Trophoblast cell (in vitro differentiated cells and primary cell): Measurements from ENCODE around the gene MAPK7. TPM values are rescaled to one million over a fixed set of nuclear protein-coding genes. Genes with fewer than 3 reads are reported as not detected.

Source experiments
- DNase-seq, 2 donors: peaks; one replicate each; pipeline ENCODE4 v3.0.0-alpha.2; 2016
- H2AFZ ChIP-seq: 2 replicates; pipeline ENCODE4 v1.6.1; 2013; ENCODE audit warnings: low read length, moderate library complexity, mild to moderate bottlenecking; ENCODE audit not compliant: insufficient read depth, poor library complexity
- H2AK5ac ChIP-seq: 2 replicates; pipeline ENCODE4 v1.6.1; 2013; ENCODE audit warnings: mild to moderate bottlenecking, low read length
- H2BK120ac ChIP-seq: 2 replicates; pipeline ENCODE4 v1.6.1; 2013; ENCODE audit warnings: low read length, mild to moderate bottlenecking, moderate library complexity; ENCODE audit not compliant: insufficient read depth, poor library complexity
- H2BK12ac ChIP-seq: 2 replicates; pipeline ENCODE4 v1.6.1; 2013; ENCODE audit warnings: mild to moderate bottlenecking, low read length, moderate library complexity
- H2BK5ac ChIP-seq: 2 replicates; pipeline ENCODE4 v1.6.1; 2013; ENCODE audit warnings: low read length, low read depth, moderate library complexity, mild to moderate bottlenecking; ENCODE audit not compliant: poor library complexity
- H3K14ac ChIP-seq: 2 replicates; pipeline ENCODE4 v1.6.1; 2013; ENCODE audit warnings: mild to moderate bottlenecking, low read length
- H3K18ac ChIP-seq: 2 replicates; pipeline ENCODE4 v1.6.1; 2013; ENCODE audit warnings: mild to moderate bottlenecking, low read length
- H3K23ac ChIP-seq: 2 replicates; pipeline ENCODE4 v1.6.1; 2013; ENCODE audit warnings: low read length
- H3K27ac ChIP-seq: 2 replicates; pipeline ENCODE4 v1.5.1; 2013; ENCODE audit warnings: low read depth, mild to moderate bottlenecking, inconsistent platforms, low read length, moderate library complexity
- H3K27me3 ChIP-seq: 2 replicates; pipeline ENCODE4 v1.6.1; 2013; ENCODE audit warnings: inconsistent platforms, mild to moderate bottlenecking, low read length, moderate library complexity; ENCODE audit not compliant: insufficient read depth
- H3K36me3 ChIP-seq, 2 experiments: 1 replicate in 1 of 2; 2 replicates in 1 of 2; pipeline ENCODE4 v1.6.1; 2013; ENCODE audit warnings: low read length in 2 of 2, mild to moderate bottlenecking in 2 of 2, moderate library complexity in 1 of 2; ENCODE audit not compliant: insufficient read depth in 2 of 2, control insufficient read depth in 1 of 2
- H3K4ac ChIP-seq: 2 replicates; pipeline ENCODE4 v1.6.1; 2013; ENCODE audit warnings: low read depth, mild to moderate bottlenecking, low read length, moderate library complexity
- H3K4me1 ChIP-seq, 2 experiments: 1 replicate in 1 of 2; 2 replicates in 1 of 2; pipeline ENCODE4 v1.6.1; 2013; ENCODE audit warnings: low read length in 2 of 2, mild to moderate bottlenecking in 2 of 2, moderate library complexity in 1 of 2; ENCODE audit not compliant: insufficient read depth in 2 of 2, control insufficient read depth in 1 of 2
- H3K4me2 ChIP-seq: 2 replicates; pipeline ENCODE4 v1.6.1; 2013; ENCODE audit warnings: inconsistent platforms, mild to moderate bottlenecking, low read length, moderate library complexity
- H3K4me3 ChIP-seq: 2 replicates; pipeline ENCODE4 v1.5.1; 2013; ENCODE audit warnings: mild to moderate bottlenecking, low read depth, low read length, inconsistent platforms
- H3K79me1 ChIP-seq: one replicate; pipeline ENCODE4 v1.6.1; 2013; ENCODE audit warnings: low read length
- H3K79me2 ChIP-seq: 2 replicates; pipeline ENCODE4 v1.6.1; 2013; ENCODE audit warnings: low read length, mild to moderate bottlenecking; ENCODE audit not compliant: control insufficient read depth, insufficient read depth, poor library complexity
- H3K9ac ChIP-seq: 2 replicates; pipeline ENCODE4 v1.6.1; 2013; ENCODE audit warnings: mild to moderate bottlenecking, low read length
- H3K9me3 ChIP-seq: 2 replicates; pipeline ENCODE4 v1.6.1; 2013; ENCODE audit warnings: low read depth, mild to moderate bottlenecking, control low read depth, inconsistent platforms, low read length; ENCODE audit not compliant: insufficient read depth
- H4K12ac ChIP-seq: 2 replicates; pipeline ENCODE4 v1.6.1; 2013; ENCODE audit warnings: low read depth, mild to moderate bottlenecking, low read length, moderate library complexity
- H4K8ac ChIP-seq: 2 replicates; pipeline ENCODE4 v1.6.1; 2013; ENCODE audit warnings: low read depth, mild to moderate bottlenecking, low read length, moderate library complexity
- H4K91ac ChIP-seq: one replicate; pipeline ENCODE4 v1.6.1; 2013; ENCODE audit warnings: low read depth, mild to moderate bottlenecking, low read length, moderate library complexity
- WGBS: extraction: QIAGEN DNeasy Blood & Tissue Kit; methylation state at CpG from one replicate; pipeline ENCODE4 v1.1.7; 2013; ENCODE audit warnings: missing lambda C conversion rate; ENCODE audit not compliant: insufficient read length, insufficient coverage; ENCODE audit errors: extremely low coverage; 5-methylcytosine and 5-hydroxymethylcytosine counted together
- polyA plus RNA-seq: library from polyadenylated mRNA; stranded (reverse); fragments of 200-250 nt; gene quantifications from 2 replicates; pipeline ENCODE4 v1.2.3, GENCODE V29; 2013

MAPK7 gene
- polyA plus RNA-seq = 21.4 and 22.8 TPM in 2 replicates

- peak within 1 kb of the TSS; percentile 56 for H4K91ac ChIP-seq
- H3K27me3 ChIP-seq = no peaks in the 10 kb centered on the region
- H3K9ac ChIP-seq = peak within 1 kb of the TSS; percentile 50
- no peak within 1 kb of the TSS for H3K23ac ChIP-seq
- H3K79me2 ChIP-seq = peaks cover 9% of the 10 kb centered on the region
- peak within 1 kb of the TSS; percentile 79 for H3K14ac ChIP-seq
- peak within 1 kb of the TSS; percentile 30 for H4K12ac ChIP-seq
- peak in 1 of 2 donors; percentile 14 for DNase-seq
- peak within 1 kb of the TSS; percentile 9 for H2AK5ac ChIP-seq
- peak within 1 kb of the TSS; percentile 97 for H3K27ac ChIP-seq
- no CpG with 5 or more reads among the region's 69 CpGs for WGBS
- H2AFZ ChIP-seq = peak within 1 kb of the TSS; percentile 9
- peaks cover 6 to 7% of the 10 kb centered on the region in 2 experiments for H3K4me1 ChIP-seq
- H3K18ac ChIP-seq = peak within 1 kb of the TSS; percentile 51
- H2BK12ac ChIP-seq = no peak within 1 kb of the TSS
- peak within 1 kb of the TSS; percentile 73 for H3K4me2 ChIP-seq
- H3K4ac ChIP-seq = peak within 1 kb of the TSS; percentile 48
- peak within 1 kb of the TSS; percentile 82 for H3K4me3 ChIP-seq
- peaks cover 37 to 44% of the 10 kb centered on the region in 2 experiments for H3K36me3 ChIP-seq
- peak within 1 kb of the TSS; percentile 82 for H2BK5ac ChIP-seq
- H3K79me1 ChIP-seq = peaks cover 6% of the 10 kb centered on the region
- H4K8ac ChIP-seq = peak within 1 kb of the TSS; percentile 75
- H3K9me3 ChIP-seq = no peaks in the 10 kb centered on the region
- peak within 1 kb of the TSS; percentile 81 for H2BK120ac ChIP-seq
Measured at GRCh38 chr17:19378416-19379360, at the start of gene MAPK7. MAPK7 (plus strand) TSS chr17:19378498; CDS start chr17:19378901, 403 bp downstream.

- no peak overlapping the region for H3K18ac ChIP-seq
- WGBS = no CpG with 5 or more reads among the region's 2 CpGs
- H3K23ac ChIP-seq = no peak overlapping the region
Measured at GRCh38 chr17:19329136-19329535, 49.2 kb upstream of the MAPK7 start.

GRCh38 chr17:19329839-19330238, 48.5 kb upstream of the MAPK7 start:
- Histone ChIP-seq H3K9ac (no peak overlapping the region), H4K8ac (no peak overlapping the region), H3K27ac (no peak overlapping the region), H3K4me1 (peaks cover 8 to 12% of the 10 kb centered on the region in 2 experiments), H4K91ac (no peak overlapping the region), H2AFZ (no peak overlapping the region), H3K36me3 (peaks cover 38 to 39% of the 10 kb centered on the region in 2 experiments), H2AK5ac (no peak overlapping the region), H3K4ac (no peak overlapping the region), H3K79me2 (no peaks in the 10 kb centered on the region), H3K79me1 (peaks cover 4% of the 10 kb centered on the region), H3K4me2 (no peak overlapping the region), H2BK120ac (no peak overlapping the region), H3K18ac (no peak overlapping the region), H3K14ac (no peak overlapping the region), H3K27me3 (no peaks in the 10 kb centered on the region), H4K12ac (no peak overlapping the region), H2BK12ac (no peak overlapping the region), H3K23ac (no peak overlapping the region), H3K9me3 (no peaks in the 10 kb centered on the region), H2BK5ac (no peak overlapping the region), H3K4me3 (no peak overlapping the region)
- no CpG with 5 or more reads among the region's 2 CpGs for WGBS
- DNase-seq = no peak

More at GRCh38 chr17:19329136-19329535, 49.2 kb upstream of the MAPK7 start:
- H4K12ac ChIP-seq = no peak overlapping the region
- no peak overlapping the region for H3K27ac ChIP-seq
- no peaks in the 10 kb centered on the region for H3K27me3 ChIP-seq
- no peak overlapping the region for H3K4me3 ChIP-seq
- no peak overlapping the region for H3K4me2 ChIP-seq
- no peak overlapping the region for H3K9ac ChIP-seq
- no peaks in the 10 kb centered on the region for H3K9me3 ChIP-seq
- H4K91ac ChIP-seq = no peak overlapping the region
- no peak overlapping the region for H2AFZ ChIP-seq
- H3K36me3 ChIP-seq = peaks cover 35 to 37% of the 10 kb centered on the region in 2 experiments
- no peaks in the 10 kb centered on the region for H3K79me2 ChIP-seq
- H3K79me1 ChIP-seq = peaks cover 4% of the 10 kb centered on the region
- no peak overlapping the region for H3K14ac ChIP-seq
- H4K8ac ChIP-seq = no peak overlapping the region
- no peak overlapping the region for H2AK5ac ChIP-seq
- no peak overlapping the region for H2BK120ac ChIP-seq
- H3K4ac ChIP-seq = no peak overlapping the region
- H3K4me1 ChIP-seq = peaks cover 8 to 12% of the 10 kb centered on the region in 2 experiments
- H2BK5ac ChIP-seq = no peak overlapping the region
- no peak overlapping the region for H2BK12ac ChIP-seq
- DNase-seq = no peak

GRCh38 chr17:19330271-19330670, 48.0 kb upstream of the MAPK7 start:
- Histone ChIP-seq H2BK120ac (no peak overlapping the region), H3K36me3 (peaks cover 38 to 39% of the 10 kb centered on the region in 2 experiments), H3K4ac (no peak overlapping the region), H3K79me1 (peaks cover 4% of the 10 kb centered on the region), H3K9me3 (no peaks in the 10 kb centered on the region), H4K91ac (no peak overlapping the region), H2BK5ac (no peak overlapping the region), H3K27me3 (no peaks in the 10 kb centered on the region), H3K4me1 (peaks cover 8 to 12% of the 10 kb centered on the region in 2 experiments), H3K79me2 (no peaks in the 10 kb centered on the region), H4K8ac (no peak overlapping the region), H3K23ac (no peak overlapping the region), H3K9ac (no peak overlapping the region), H3K27ac (no peak overlapping the region), H3K4me3 (no peak overlapping the region), H3K18ac (no peak overlapping the region), H2AFZ (no peak overlapping the region), H3K4me2 (no peak overlapping the region), H4K12ac (no peak overlapping the region), H2AK5ac (no peak overlapping the region), H2BK12ac (no peak overlapping the region), H3K14ac (no peak overlapping the region)
- WGBS = no CpG with 5 or more reads among the region's 3 CpGs
- DNase-seq = no peak
